ENCODE measurements around the gene FBXL15.
A peak's percentile ranks its signal among the peaks of the same experiment; 100 is the strongest.

The FBXL15 gene

DNA sequence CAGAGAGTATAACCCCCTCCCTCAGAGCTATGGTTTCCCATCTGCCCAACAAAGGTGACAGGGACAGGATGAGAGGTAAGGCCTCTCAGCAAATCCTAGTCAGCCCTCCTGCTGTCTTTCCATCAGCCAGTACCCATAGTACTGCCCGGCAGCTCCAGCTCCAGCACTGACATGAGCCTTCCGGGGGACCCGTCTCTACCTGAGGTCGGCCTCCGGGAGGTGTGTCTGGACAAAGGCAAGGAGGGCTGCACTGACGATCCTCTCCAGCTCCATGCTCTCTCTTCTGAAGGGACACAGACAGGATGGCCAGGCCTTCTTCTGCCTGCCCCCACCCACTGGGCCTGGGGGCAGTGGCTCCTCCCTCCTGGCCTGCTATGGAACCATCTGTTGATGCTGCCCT lies 4.3 kb downstream of the FBXL15 start:
- no peak for DNase-seq (ENCODE audit: low read depth in 2 of 3, low spot score in 1 of 3)

- no peak for DNase-seq (ENCODE audit: low read depth in 2 of 3, low spot score in 1 of 3)
These were observed 4.8 kb downstream of the FBXL15 start for GRCh38 chr10:102425444-102425843.

DNA sequence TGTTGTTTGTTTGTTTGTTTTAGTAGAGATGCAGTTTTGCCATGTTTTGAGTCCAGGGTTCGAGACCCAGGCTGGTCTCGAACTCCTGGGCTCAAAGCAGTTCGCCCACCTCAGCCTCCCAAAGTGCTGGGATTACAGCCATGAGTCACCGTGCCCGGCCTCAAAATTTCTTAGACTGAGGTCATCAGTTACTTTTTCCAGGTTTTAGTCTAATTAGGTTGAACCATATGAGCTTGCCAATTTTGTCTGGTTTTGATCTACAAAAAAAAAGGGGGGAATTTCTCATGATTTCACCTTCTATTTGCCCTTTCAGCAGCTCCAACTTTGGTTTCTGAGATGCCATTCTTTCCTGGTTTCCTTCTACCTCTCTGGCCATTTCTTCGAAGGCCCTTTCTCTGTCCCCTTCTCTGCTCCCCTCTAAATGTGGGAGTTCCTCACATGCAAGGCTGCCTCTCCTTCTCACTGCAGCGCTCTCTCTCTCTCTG lies 6.2 kb downstream of the FBXL15 start:
- no peak for DNase-seq (ENCODE audit: low read depth in 2 of 3, low spot score in 1 of 3)

DNA sequence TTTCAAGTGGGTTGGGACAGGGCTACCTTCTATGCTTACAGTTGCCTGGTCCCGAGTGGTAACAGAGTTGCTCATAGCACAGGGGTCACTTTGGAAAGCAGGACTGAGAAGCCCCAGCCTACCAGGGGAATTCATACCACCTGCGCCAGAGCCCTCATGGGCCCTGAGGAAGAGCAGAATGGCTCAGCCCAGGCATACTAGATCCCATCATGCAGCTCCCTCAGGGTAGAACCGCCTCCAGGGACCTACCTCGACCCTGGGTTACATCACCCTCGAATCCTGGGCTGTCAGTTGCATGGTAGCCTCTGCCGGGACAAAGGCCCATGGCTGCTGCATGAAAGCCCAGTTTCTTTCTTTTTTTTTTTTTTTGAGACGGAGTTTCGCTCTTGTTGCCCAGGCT lies 8.8 kb downstream of the FBXL15 start:
- DNase-seq (ENCODE audit: low read depth in 2 of 3, low spot score in 1 of 3), result no peak

GRCh38 chr10:102431452-102432124 lies 11.0 kb downstream of the FBXL15 start:
- DNase-seq (ENCODE audit: low read depth in 2 of 3, low spot score in 1 of 3), result no peak

- peak; percentile 94 to 100 (median 95) for DNase-seq (ENCODE audit: low read depth in 2 of 3, low spot score in 1 of 3)
These were observed 11.7 kb downstream of the FBXL15 start, which contains the start of gene CUEDC2 for GRCh38 chr10:102432162-102432950. CUEDC2 (minus strand) TSS chr10:102432574; CDS start chr10:102425188, 7,386 bp downstream.

DNA sequence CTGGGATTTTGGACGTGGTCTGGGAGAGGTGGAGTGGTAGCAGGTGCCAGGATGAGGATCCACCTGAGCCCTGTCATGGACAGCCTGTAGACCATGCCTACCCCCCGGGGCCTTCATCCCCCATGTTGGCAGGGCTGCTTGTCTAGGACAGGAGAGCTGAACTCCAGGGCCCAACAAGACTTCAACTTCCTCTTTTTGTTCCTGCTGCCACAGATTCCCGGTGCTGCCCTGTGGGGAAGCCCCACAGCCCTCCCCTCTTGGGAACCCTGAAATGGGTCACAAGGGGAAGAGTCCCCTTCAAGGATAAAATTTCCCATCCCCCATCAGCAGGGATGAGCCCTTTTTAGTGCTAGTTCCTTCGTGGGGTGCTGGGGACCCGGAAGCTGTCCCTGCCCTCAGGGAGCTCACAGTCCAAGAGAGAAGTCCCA lies 13.0 kb downstream of the FBXL15 start:
- DNase-seq (ENCODE audit: low read depth in 2 of 3, low spot score in 1 of 3), result no peak

GRCh38 chr10:102434394-102435132 lies 13.9 kb downstream of the FBXL15 start:
- no peak for DNase-seq (ENCODE audit: low read depth in 2 of 3, low spot score in 1 of 3)

- no peak for DNase-seq (ENCODE audit: low read depth in 2 of 3, low spot score in 1 of 3)
These were observed 14.5 kb downstream of the FBXL15 start for GRCh38 chr10:102435133-102435497.

DNA sequence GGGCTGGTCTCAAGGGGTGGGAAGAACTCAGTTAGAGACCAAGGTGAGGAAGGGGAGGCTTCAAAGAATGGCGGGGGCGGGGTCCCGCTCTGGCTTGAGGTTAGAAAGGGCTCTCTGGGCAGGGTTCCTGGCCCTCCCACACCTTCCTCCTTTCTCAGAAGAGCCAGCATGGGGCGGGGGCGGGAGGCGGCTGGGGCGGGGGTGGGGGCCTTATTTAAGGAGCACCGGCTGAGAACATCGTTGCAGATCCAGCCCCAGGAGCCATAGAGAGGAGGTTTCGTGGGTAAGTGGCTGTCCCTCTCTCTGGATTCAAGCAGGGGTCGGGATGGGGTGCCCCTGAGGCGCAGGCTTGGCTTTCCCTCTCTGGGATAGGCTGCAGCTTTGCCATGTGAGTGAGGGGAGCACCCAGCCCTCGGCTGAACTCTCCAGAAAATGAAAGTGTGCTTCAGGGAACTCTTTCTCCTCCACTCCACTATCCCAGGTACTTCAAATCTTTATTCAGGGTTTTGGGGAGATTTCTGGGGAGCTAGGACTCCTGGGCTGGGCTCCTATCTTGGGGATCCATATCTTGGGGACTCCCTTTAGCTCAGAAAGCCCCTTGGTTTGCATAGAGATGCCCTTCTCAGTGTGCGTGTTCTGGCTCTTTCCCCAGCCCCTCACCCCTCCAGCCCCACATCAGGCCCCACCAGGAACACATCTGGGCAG lies 15.0 kb downstream of the FBXL15 start:
- no peak for DNase-seq (ENCODE audit: low read depth in 2 of 3, low spot score in 1 of 3)

DNA sequence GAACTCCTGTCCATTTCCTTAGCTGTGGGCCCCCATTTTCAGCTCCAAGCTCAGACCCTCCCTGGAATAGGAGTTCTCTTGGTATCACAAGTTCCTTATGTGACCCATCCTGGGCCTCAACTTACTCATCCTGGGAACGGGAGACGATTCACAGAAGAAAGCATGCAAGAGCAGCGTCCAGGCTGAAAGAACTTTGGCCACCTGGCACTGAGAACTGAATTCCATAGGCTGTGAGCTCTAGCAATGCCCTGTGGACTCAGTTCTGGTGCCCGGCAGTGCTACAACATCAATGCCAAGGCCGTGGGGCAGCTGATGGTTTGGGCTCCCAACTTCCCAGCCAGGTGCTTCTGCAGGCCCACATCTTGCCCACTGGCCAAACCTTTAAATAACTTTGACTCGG lies 15.7 kb downstream of the FBXL15 start:
- no peak for DNase-seq (ENCODE audit: low read depth in 2 of 3, low spot score in 1 of 3)

GRCh38 chr10:102437515-102437914 lies 16.9 kb downstream of the FBXL15 start:
- DNase-seq (ENCODE audit: low read depth in 2 of 3, low spot score in 1 of 3), result no peak

DNA sequence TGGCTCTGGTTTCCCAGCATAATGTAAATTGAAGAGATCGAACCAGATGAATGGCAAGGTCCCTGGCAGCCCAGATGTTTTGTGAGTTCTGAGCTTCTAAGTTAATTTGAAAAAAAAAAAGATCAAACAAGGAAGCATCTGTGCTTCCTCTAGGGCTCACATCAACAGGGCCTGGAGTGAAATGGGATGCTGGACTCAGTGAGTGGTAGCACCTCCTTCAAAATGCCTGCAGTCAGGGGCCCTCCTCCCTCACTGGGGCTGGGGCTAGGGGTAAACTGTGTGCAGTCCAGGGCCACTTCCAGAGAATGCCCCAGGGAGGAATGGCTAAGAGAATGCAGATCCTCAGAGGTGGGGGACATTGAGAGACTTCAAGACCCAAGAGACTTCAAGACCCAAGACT lies 17.7 kb downstream of the FBXL15 start:
- no peak for DNase-seq (ENCODE audit: low read depth in 2 of 3, low spot score in 1 of 3)

DNA sequence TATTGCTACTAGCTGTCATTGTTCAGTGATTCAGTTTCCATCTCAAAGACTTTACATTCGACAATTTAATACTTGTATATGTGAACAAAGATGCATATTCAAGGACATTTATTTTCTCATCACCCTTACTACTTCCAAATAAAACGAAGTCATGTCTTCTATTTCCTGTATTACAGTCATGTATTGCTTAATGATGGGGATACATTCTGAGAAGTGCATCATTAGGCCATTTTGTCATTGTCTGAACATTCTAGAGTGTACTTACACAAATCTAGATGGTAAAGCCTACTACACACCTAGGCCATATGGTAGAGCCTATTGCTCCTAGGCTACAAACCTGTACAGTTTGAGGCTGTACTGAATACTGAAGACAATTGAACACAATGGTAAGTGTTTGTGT lies 24.2 kb downstream of the FBXL15 start:
- DNase-seq (ENCODE audit: low read depth in 2 of 3, low spot score in 1 of 3), result no peak

- peak; percentile 76 to 81 (median 78) for DNase-seq (ENCODE audit: low read depth in 2 of 3, low spot score in 1 of 3)
These were observed 28.9 kb downstream of the FBXL15 start for GRCh38 chr10:102449321-102450123.

DNA sequence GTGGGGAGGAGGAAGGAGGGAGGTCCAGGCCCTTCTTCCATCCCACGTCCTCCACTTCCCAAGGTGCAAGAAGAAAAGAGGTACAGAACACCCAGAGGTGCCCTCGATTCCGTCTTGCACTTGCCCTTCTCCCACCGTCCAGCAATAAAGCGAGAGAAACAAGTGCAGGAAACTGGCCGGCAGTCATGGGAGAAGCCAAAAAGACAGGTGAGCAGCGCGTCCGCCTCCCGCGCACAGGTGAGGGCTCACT lies 29.4 kb downstream of the FBXL15 start:
- no peak for DNase-seq (ENCODE audit: low read depth in 2 of 3, low spot score in 1 of 3)

DNA sequence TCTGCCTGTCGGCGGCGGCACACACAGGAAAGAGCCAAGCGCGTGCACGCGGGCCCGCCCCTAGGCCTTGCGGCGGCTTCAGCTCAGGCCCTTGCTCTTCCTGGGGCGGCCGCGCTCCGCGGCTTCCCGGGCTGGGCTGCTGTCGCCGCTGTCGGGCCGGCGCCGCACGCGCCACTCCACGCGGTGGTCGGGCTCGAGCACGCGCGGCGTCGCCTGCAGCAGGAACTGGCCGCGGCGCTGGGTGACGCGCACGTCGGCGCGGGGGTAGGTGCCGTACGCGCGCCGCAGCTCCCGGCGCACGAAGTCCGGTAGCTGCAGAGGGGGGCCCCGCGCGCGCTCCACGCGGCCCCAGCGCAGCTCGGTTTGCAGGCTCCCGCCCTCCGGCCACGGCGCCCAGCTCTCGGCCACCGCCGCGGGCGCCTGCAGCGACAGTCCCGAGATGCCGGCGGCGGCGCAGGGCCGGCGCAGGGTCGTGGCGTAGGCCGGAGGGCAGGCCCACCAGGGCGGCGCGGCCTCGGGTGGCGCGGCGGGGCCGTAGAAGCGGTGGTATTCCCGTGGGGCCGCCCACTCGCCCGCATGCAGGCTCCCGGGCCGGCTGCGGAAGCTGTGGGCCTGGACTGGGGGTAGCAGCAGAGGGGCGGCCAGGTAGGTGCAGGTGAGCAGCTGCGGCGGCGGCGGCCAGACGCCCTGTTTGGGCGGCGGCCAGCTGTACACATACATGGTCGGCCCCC lies 29.9 kb downstream of the FBXL15 start:
- peak; percentile 58 to 78 (median 74) for DNase-seq (ENCODE audit: low read depth in 2 of 3, low spot score in 1 of 3)

- DNase-seq (ENCODE audit: low read depth in 2 of 3, low spot score in 1 of 3), result no peak
These were observed 30.7 kb downstream of the FBXL15 start, which contains the start of gene C10orf95 for GRCh38 chr10:102451105-102451969. C10orf95 (minus strand) TSS chr10:102451543; CDS start chr10:102451093, 450 bp downstream.
